Stimulated activated CD4-positive, alpha-beta T cell treated with anti-CD3 and anti-CD28 coated beads, TNF-alpha, amount 100 ng/mL, for 24 hours (primary cell): ENCODE results near the gene MOCS2.

ENCODE experiments used
- DNase-seq, 3 experiments: peaks; one replicate each; pipeline ENCODE4 v3.0.0-alpha.2; 2020; ENCODE audit warnings: low read depth in 3 of 3

MOCS2 gene

GRCh38 chr5:53095217-53095616 is 14.3 kb downstream of the MOCS2 start:
- DNase-seq: no peak

DNA sequence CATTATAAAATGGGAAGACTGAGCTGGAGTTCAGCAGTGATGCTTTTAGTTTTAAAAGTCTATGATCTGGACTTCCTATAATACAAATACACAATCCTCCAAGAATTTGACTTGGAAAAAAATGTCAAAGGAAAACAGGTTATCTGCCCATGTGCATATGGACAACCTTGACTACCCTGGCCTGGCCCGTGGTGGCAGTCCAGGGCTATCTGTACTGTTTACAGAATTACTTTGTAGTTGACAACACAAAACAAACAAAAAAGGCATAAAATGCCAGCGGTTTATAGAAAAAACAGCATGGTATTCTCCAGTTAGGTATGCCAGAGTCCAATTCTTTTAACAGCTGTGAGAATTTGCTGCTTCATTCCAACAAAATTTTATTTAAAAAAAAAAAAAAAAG is 17.3 kb downstream of the MOCS2 start:
- DNase-seq: no peak

DNA sequence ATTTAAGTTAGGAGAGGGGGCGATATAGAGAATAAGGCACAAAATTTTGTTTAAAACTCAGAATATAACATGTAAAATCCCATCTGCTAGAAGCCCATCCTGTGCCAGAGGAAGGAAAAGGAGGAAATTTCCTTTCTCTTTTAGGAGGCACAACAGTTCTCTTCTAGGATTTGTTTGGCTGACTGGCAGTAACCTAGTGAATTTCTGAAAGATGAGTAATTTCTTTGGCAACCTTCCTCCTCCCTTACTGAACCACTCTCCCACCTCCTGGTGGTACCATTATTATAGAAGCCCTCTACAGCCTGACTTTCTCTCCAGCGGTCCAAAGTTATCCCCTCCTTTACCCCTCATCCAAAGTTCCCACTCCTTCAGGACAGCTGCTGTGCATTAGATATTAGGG is 18.3 kb downstream of the MOCS2 start:
- DNase-seq: no peak

DNA sequence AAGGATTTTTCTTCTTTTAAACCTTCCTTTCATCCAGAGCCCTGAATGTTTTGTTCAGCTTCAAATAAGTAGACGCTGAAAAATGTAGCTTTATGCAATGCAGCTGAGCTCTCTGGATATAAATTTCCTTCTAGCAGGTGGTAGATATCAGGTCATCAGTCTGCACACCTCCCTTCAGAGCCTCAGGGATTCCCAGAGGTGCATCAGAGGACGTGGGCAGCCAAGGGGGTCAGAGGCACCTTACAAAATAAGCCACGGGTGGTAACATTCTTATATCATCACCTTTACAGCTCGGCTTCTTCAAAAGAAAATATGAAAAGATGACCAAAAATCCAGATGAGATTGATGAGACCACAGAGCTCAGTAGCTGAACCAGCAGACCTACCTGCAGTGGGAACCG is 19.3 kb downstream of the MOCS2 start:
- DNase-seq: peak in 1 of 3 experiments; percentile 5

- no peak for DNase-seq
These were observed 20.0 kb downstream of the MOCS2 start for GRCh38 chr5:53089481-53089991.

GRCh38 chr5:53087621-53088121 is 21.9 kb downstream of the MOCS2 start:
- no peak for DNase-seq

DNA sequence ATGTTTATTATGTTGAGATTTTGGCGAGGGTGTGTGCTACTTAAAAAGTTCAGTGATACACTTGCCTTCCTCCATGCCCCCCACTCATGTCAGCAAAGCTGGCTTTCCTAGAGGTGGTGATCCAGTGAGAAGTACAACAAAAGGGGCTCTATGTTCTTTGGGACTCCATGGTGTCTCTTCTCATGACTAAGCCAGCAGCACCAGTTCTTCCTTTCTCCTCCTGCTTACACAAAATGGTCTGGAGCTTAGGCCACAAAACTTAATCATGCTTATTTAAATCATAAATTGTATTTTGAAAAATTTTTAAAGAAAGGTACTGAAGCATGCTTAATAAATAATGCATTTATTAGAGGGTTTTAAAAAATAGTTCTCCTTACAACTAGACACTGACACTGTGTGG is 22.4 kb downstream of the MOCS2 start:
- DNase-seq: no peak

- no peak for DNase-seq
These were observed 24.9 kb downstream of the MOCS2 start for GRCh38 chr5:53084546-53085255.

- DNase-seq: no peak
These were observed 25.6 kb downstream of the MOCS2 start for GRCh38 chr5:53083927-53084326.

DNA sequence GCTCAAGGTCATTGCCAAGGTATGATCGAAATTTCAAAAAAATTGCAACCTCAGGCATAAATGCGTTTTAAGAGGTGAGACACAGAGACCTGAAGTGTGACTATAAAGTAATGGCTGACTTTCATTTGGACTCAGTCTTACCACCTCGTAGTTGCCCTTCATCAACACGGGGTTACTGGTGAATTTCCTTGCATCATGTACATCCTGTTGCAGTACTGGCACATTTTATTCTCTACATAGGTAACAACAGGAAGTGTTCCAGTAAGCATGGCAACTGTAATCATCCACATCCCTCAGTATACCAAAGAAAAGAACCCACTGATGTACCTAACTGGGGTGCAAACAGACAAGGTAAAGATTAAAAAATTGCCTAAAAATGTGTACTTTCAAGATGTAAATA is 29.3 kb downstream of the MOCS2 start:
- no peak for DNase-seq

- no peak for DNase-seq
These were observed 33.5 kb downstream of the MOCS2 start for GRCh38 chr5:53076014-53076583.

GRCh38 chr5:53073348-53073747 is 36.2 kb downstream of the MOCS2 start:
- DNase-seq: no peak

DNA sequence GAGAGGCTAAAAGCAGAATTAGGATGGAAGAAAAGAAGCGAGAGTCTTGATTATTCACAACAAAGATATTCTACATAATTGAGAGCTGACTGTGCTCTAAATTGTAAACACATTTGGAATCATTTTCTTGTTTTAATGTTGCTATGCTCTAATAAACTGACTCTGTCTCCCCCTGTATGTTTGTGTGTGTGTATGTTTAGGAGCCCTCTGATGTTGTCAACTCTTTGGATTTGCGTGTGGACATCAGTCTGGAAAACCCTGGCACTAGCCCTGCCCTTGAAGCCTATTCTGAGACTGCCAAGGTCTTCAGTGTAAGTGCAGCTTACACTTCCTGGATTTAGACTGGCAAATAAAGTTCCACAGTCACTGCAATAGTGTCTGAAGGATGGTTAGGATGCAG is 37.8 kb downstream of the MOCS2 start:
- DNase-seq: no peak

DNA sequence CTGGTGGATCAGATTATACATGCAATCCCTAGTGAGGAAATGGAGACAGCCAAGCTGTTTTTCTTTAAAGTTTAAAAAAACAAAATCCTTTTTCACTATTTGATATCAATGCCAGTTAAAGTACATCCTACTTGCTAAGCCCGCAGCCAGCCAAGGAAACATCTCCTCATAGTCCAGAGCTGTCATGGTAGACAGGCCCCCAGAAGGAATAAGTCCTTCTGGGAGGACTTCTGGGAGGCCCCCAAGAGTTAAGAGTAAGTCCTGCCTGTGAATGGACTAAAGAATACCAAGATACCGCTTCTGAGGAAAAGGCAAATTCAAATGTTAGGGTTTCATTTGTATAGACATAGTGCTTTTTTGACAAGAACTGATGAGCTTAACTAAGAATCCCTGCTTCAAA is 38.3 kb downstream of the MOCS2 start:
- DNase-seq: no peak

GRCh38 chr5:53069626-53070025 is 39.9 kb downstream of the MOCS2 start:
- peak; percentile 41 to 61 (median 60) for DNase-seq

GRCh38 chr5:53068291-53068836 is 41.2 kb downstream of the MOCS2 start:
- DNase-seq: no peak

DNA sequence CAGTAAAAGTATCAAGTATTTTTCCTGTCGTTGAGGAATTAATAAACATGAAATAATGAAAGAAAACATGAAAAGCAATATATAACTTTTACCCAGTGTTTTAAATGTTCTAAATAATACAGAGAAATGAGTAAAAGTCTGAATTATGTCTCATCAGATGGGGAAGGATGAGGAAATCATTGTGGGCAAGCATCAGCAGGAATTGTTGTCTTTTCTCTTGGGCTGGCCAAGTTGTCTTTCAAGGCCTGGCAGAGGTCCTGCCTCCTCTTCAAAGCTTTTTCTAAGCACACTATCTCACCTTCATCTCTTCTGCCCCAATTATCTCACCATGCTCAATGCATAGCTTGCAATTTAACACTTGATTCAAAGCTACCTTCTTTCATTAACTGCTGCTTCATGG is 41.9 kb downstream of the MOCS2 start:
- no peak for DNase-seq

DNA sequence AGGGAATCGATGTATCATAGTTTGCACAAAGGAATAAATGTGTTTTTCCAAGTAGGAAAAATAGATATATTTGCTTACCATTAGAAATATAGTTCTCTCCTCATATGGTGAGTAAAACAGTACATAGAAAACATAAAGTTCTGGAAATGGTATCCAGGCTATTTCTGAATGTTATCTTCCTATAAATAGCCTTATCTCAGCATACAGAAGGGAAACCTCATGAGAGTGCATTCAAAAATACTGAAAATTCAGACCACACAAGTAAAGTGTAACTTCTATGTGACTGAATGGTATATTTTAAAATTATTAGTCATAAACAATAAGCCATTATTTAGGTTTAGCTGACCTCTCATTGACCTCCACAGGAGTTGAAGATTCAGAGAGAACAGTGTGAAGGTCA is 43.5 kb downstream of the MOCS2 start:
- DNase-seq: no peak

DNA sequence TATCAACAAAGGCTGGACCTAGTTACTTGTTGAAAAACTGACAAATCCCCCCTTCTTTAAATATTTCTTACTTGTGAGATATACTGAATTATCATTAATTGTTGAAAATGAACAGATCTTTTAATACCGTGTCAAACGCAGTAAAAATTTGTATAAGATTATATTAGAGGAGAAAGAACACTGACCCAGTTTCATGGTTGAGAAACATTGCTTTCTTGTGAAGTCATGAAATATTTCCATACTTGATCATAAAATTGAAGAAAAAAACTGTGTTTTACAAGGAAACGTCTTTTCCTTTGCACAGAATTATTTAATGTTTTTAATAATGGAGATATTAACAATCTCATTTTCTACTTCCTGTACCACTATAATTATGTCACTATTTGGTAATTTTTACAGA is 45.8 kb downstream of the MOCS2 start:
- no peak for DNase-seq

- DNase-seq: no peak
These were observed 46.4 kb downstream of the MOCS2 start for GRCh38 chr5:53063176-53063575.

DNA sequence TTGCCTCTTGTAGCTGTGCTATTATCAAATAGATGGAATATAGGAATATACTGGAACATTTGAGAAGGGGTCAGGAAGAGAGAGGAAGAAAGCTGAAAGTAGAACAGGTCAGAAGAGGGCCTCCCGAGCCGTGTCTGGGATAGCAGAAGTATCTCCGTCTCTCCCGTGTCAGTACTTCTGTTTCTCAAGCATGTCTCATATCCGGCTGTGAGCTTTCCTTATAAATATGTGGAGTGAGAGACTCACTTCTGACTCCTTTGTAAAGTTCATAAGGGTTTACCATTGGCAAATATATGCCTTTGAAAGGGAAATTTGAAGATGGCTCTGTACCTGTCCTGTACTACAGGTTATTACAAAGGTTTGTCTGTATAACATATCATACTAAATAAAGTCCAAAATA is 50.3 kb downstream of the MOCS2 start:
- DNase-seq: no peak

- DNase-seq: no peak
These were observed 54.2 kb downstream of the MOCS2 start for GRCh38 chr5:53055365-53055764.

DNA sequence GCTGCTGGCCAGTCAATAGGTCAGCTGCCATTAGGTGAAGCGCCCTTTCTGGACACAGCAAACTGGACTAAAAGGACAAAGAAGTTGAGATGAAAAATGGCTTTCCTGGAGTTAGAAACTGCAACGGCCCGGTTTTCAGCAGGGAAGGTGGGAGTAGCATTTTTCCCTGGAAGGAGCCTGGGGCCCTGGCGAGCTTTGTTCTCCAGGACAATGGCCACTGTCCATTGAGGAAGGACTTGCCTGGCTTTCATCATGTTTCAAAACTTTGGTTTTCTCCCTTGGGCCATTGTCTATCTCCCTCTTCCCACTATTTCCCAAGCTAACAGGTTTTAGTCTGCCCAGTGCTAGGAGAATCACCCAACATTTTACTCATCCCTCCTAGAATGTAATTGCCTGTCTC is 56.2 kb downstream of the MOCS2 start:
- DNase-seq: no peak
